H9 (cell line): Measurements from ENCODE around the gene CNBP. TPM values are rescaled to one million over a fixed set of nuclear protein-coding genes. Genes with fewer than 3 reads are reported as not detected.

ENCODE experiments used
- DNase-seq: peaks from one replicate; pipeline ENCODE4 v3.0.0-alpha.2; 2017
- H2AFZ ChIP-seq: one replicate; pipeline ENCODE4 v1.6.1; 2013; ENCODE audit warnings: mild to moderate bottlenecking, low read length, control low read depth, moderate library complexity
- H2AK5ac ChIP-seq: 2 replicates; pipeline ENCODE4 v1.6.1; 2013; ENCODE audit warnings: low read length, control low read depth, mixed read lengths; ENCODE audit not compliant: insufficient read length
- H2BK120ac ChIP-seq: one replicate; pipeline ENCODE4 v1.6.1; 2013; ENCODE audit warnings: low read depth, mild to moderate bottlenecking, low read length, control low read depth, inconsistent platforms; ENCODE audit not compliant: poor library complexity, severe bottlenecking
- H2BK12ac ChIP-seq: 2 replicates; pipeline ENCODE4 v1.6.1; 2013; ENCODE audit warnings: low read length, control low read depth, mixed read lengths, low read depth; ENCODE audit not compliant: insufficient read length
- H2BK15ac ChIP-seq: 2 replicates; pipeline ENCODE4 v1.6.1; 2013; ENCODE audit warnings: low read depth, low read length, control low read depth
- H2BK20ac ChIP-seq: one replicate; pipeline ENCODE4 v1.6.1; 2013; ENCODE audit warnings: low read depth, mild to moderate bottlenecking, low read length, control low read depth, inconsistent platforms; ENCODE audit not compliant: poor library complexity, severe bottlenecking
- H2BK5ac ChIP-seq: 2 replicates; pipeline ENCODE4 v1.6.1; 2013; ENCODE audit warnings: low read length, control low read depth, mixed read lengths; ENCODE audit not compliant: insufficient read length
- H3K14ac ChIP-seq: 2 replicates; pipeline ENCODE4 v1.6.1; 2013; ENCODE audit warnings: low read length, control low read depth; ENCODE audit not compliant: insufficient read depth
- H3K18ac ChIP-seq: 2 replicates; pipeline ENCODE4 v1.6.1; 2013; ENCODE audit warnings: low read depth, mild to moderate bottlenecking, mixed read lengths, low read length, control low read depth; ENCODE audit not compliant: insufficient read length
- H3K23ac ChIP-seq: 2 replicates; pipeline ENCODE4 v1.6.1; 2013; ENCODE audit warnings: low read length, control low read depth, mixed read lengths, low read depth; ENCODE audit not compliant: insufficient read length
- H3K23me2 ChIP-seq: 2 replicates; pipeline ENCODE4 v1.6.1; 2013; ENCODE audit warnings: low read depth, mild to moderate bottlenecking, mixed read lengths, low read length, control low read depth; ENCODE audit not compliant: insufficient read length, poor library complexity, severe bottlenecking
- H3K27ac ChIP-seq: 2 replicates; pipeline ENCODE4 v1.5.1; 2013; ENCODE audit warnings: low read length, control low read depth, mixed read lengths, low read depth; ENCODE audit not compliant: insufficient read length
- H3K27me3 ChIP-seq: 2 replicates; pipeline ENCODE4 v1.6.1; 2013; ENCODE audit warnings: low read length, control low read depth, inconsistent platforms; ENCODE audit not compliant: insufficient read depth
- H3K4ac ChIP-seq: 2 replicates; pipeline ENCODE4 v1.6.1; 2013; ENCODE audit warnings: low read depth, mild to moderate bottlenecking, control low read depth, inconsistent platforms, low read length, moderate library complexity
- H3K4me1 ChIP-seq: 2 replicates; pipeline ENCODE4 v1.6.1; 2013; ENCODE audit warnings: low read length, control low read depth, inconsistent platforms; ENCODE audit not compliant: insufficient read depth
- H3K4me2 ChIP-seq: 2 replicates; pipeline ENCODE4 v1.6.1; 2013; ENCODE audit warnings: low read length, control low read depth, mixed read lengths; ENCODE audit not compliant: insufficient read length, insufficient read depth
- H3K56ac ChIP-seq: 2 replicates; pipeline ENCODE4 v1.6.1; 2013; ENCODE audit warnings: low read depth, mild to moderate bottlenecking, mixed read lengths, low read length, control low read depth; ENCODE audit not compliant: insufficient read length
- H3K79me1 ChIP-seq: 2 replicates; pipeline ENCODE4 v1.6.1; 2013; ENCODE audit warnings: low read depth, mild to moderate bottlenecking, moderate library complexity, low read length, control low read depth, inconsistent platforms; ENCODE audit not compliant: insufficient read depth, poor library complexity, severe bottlenecking
- H3K79me2 ChIP-seq: 2 replicates; pipeline ENCODE4 v1.6.1; 2013; ENCODE audit warnings: low read length, control low read depth, inconsistent platforms; ENCODE audit not compliant: insufficient read depth
- H3K9ac ChIP-seq: 2 replicates; pipeline ENCODE4 v1.6.1; 2013; ENCODE audit warnings: low read length, control low read depth, mixed read lengths; ENCODE audit not compliant: insufficient read length; ENCODE audit errors: extremely low read depth
- H3K9me3 ChIP-seq: one replicate; pipeline ENCODE4 v1.6.1; 2013; ENCODE audit warnings: low read depth, low read length, inconsistent platforms; ENCODE audit not compliant: control insufficient read depth
- H3T11ph ChIP-seq: one replicate; pipeline ENCODE4 v1.6.1; 2013; ENCODE audit warnings: mild to moderate bottlenecking, low read length, control low read depth, inconsistent platforms
- H4K20me1 ChIP-seq: one replicate; pipeline ENCODE4 v1.6.1; 2013; ENCODE audit not compliant: control insufficient read depth, insufficient read length, insufficient read depth
- H4K5ac ChIP-seq: 2 replicates; pipeline ENCODE4 v1.6.1; 2013; ENCODE audit warnings: low read depth, mild to moderate bottlenecking, mixed read lengths, low read length, control low read depth; ENCODE audit not compliant: insufficient read length
- H4K8ac ChIP-seq: replicated peaks from 2 replicates; pipeline ENCODE4 v1.6.1; 2013; ENCODE audit warnings: low read length, control low read depth, mixed read lengths, low read depth; ENCODE audit not compliant: insufficient read length
- H4K91ac ChIP-seq: 2 replicates; pipeline ENCODE4 v1.6.1; 2013; ENCODE audit warnings: low read depth, mild to moderate bottlenecking, moderate library complexity, mixed read lengths, low read length, control low read depth; ENCODE audit not compliant: insufficient read length
- H3K27ac Mint-ChIP-seq, 3 experiments: 2 replicates in 2 of 3; 3 replicates in 1 of 3; pipeline ENCODE4 v1.8.0; 2020 to 2021; ENCODE audit warnings: mixed read lengths in 3 of 3, mild to moderate bottlenecking in 1 of 3, moderate library complexity in 1 of 3
- H3K27me3 Mint-ChIP-seq: 2 replicates; pipeline ENCODE4 v1.8.0; 2021; ENCODE audit warnings: low read depth, mild to moderate bottlenecking, moderate library complexity, mixed read lengths
- H3K36me3 Mint-ChIP-seq, 3 experiments: 2 replicates in 2 of 3; 3 replicates in 1 of 3; pipeline ENCODE4 v1.8.0; 2020 to 2021; ENCODE audit warnings: low read depth in 3 of 3, mixed read lengths in 3 of 3; ENCODE audit not compliant: insufficient read depth in 1 of 3
- H3K4me1 Mint-ChIP-seq, 2 experiments: 2 replicates each; pipeline ENCODE4 v1.8.0; 2020; ENCODE audit warnings: mixed read lengths in 2 of 2
- H3K4me3 Mint-ChIP-seq, 2 experiments: 2 replicates in 1 of 2; 3 replicates in 1 of 2; pipeline ENCODE4 v1.8.0; 2020 to 2021; ENCODE audit warnings: mild to moderate bottlenecking in 2 of 2, mixed read lengths in 2 of 2, moderate library complexity in 1 of 2
- H3K9me3 Mint-ChIP-seq, 2 experiments: 2 replicates in 1 of 2; 3 replicates in 1 of 2; pipeline ENCODE4 v1.8.0; 2020; ENCODE audit warnings: mild to moderate bottlenecking in 2 of 2, mixed read lengths in 2 of 2, moderate library complexity in 1 of 2
- CTCF ChIP-seq: fragments of 200-600 bp; sonication (generic); conservative IDR thresholded peaks from 3 replicates; pipeline ENCODE4 v1.8.0; 2021; ENCODE audit warnings: antibody characterized with exemption, mild to moderate bottlenecking
- whole genome bisulfite sequencing: extraction: QIAGEN DNeasy Blood & Tissue Kit; methylation state at CpG from one replicate; pipeline ENCODE4 v1.1.7; 2013; ENCODE audit warnings: missing lambda C conversion rate, low lambda C conversion rate, mixed read lengths; ENCODE audit not compliant: insufficient read length; ENCODE audit errors: extremely low coverage; 5-methylcytosine and 5-hydroxymethylcytosine counted together
- total RNA-seq: library from RNA; stranded (reverse); gene quantifications from 2 replicates; pipeline ENCODE4 v1.2.1, GENCODE V29; 2021

The CNBP gene
- total RNA-seq, 1 experiment from 2014 or later, result 433 TPM

GRCh38 chr3:129131465-129132088 lies 52.1 kb downstream of the CNBP start:
- no peak for TF ChIP-seq CTCF
- Histone ChIP-seq H3K18ac (no peak overlapping the region), H3K79me1 (no peaks in the 10 kb centered on the region), H2AK5ac (no peak overlapping the region), H4K20me1 (no peaks in the 10 kb centered on the region), H4K91ac (no peak overlapping the region), H3K27me3 (no peaks in the 10 kb centered on the region), H3K4me1 (no peaks in the 10 kb centered on the region), H2BK15ac (no peak overlapping the region), H3K14ac (no peak overlapping the region), H2BK5ac (no peak overlapping the region), H2AFZ (no peak overlapping the region), H3T11ph (no peak overlapping the region), H3K23ac (no peak overlapping the region), H3K4ac (no peak overlapping the region), H3K56ac (no peak overlapping the region), H4K5ac (no peak overlapping the region), H4K8ac (no peak overlapping the region), H3K23me2 (no peaks in the 10 kb centered on the region), H2BK20ac (no peak overlapping the region), H3K79me2 (no peaks in the 10 kb centered on the region), H3K9ac (no peak overlapping the region), H3K9me3 (no peaks in the 10 kb centered on the region), H2BK12ac (no peak overlapping the region), H2BK120ac (no peak overlapping the region), H3K4me2 (no peak overlapping the region), H3K27ac (no peak overlapping the region)
- no peaks in the 10 kb centered on the region for H3K27me3 Mint-ChIP-seq
- no peak overlapping the region for H3K27ac Mint-ChIP-seq
- H3K4me3 Mint-ChIP-seq, result no peak overlapping the region
- H3K36me3 Mint-ChIP-seq, result peaks cover 10 to 62% (median 49%) of the 10 kb centered on the region in 3 experiments; a peak in 6 of 7 replicates
- no peak for DNase-seq
- no peaks in the 10 kb centered on the region for H3K4me1 Mint-ChIP-seq
- H3K9me3 Mint-ChIP-seq, result no peaks in the 10 kb centered on the region
- WGBS, result no CpG with 5 or more reads among the region's 2 CpGs
